Activated CD8-positive, alpha-beta memory T cell treated with anti-CD3 and anti-CD28 coated beads for 24 hours (primary cell): ENCODE measurements around the gene TF.
"Not testable (repeated sequence)": the region's sequence is repeated elsewhere in the genome, so short reads cannot be mapped to it uniquely, and the experiment has no call there.

Experiments used
- DNase-seq: peaks from one replicate; pipeline ENCODE4 v3.0.0-alpha.2; 2020

Gene TF

GRCh38 chr3:133745981-133746711, at the start of gene TF:
TF (plus strand) TSS chr3:133746393; CDS start chr3:133746441, 48 bp downstream.
- no peak for DNase-seq

GRCh38 chr3:133697960-133698359, 48.2 kb upstream of the TF start:
- no peak for DNase-seq

GRCh38 chr3:133699467-133699866, 46.7 kb upstream of the TF start:
- no peak for DNase-seq

GRCh38 chr3:133699903-133700302, 46.3 kb upstream of the TF start:
- no peak for DNase-seq

GRCh38 chr3:133700351-133700750, 45.8 kb upstream of the TF start:
- no peak for DNase-seq

- DNase-seq, result no peak
These were observed 44.5 kb upstream of the TF start for GRCh38 chr3:133701435-133702358.

GRCh38 chr3:133703915-133704314, 42.3 kb upstream of the TF start:
- DNase-seq, result no peak

- DNase-seq, result no peak
These were observed 40.2 kb upstream of the TF start for GRCh38 chr3:133706033-133706432.

- no peak for DNase-seq
These were observed 36.9 kb upstream of the TF start for GRCh38 chr3:133709139-133709750.

GRCh38 chr3:133711013-133711412, 35.2 kb upstream of the TF start:
- no peak for DNase-seq

- DNase-seq, result no peak
These were observed 34.2 kb upstream of the TF start for GRCh38 chr3:133712017-133712416.

GRCh38 chr3:133713347-133713746, 32.8 kb upstream of the TF start:
- no peak for DNase-seq

GRCh38 chr3:133717424-133717823, 28.8 kb upstream of the TF start:
- DNase-seq, result no peak

GRCh38 chr3:133722935-133723334, 23.3 kb upstream of the TF start:
- DNase-seq, result no peak

- DNase-seq, result no peak
These were observed 15.2 kb upstream of the TF start for GRCh38 chr3:133730993-133731392.

- DNase-seq, result not testable (repeated sequence)
These were observed 14.0 kb upstream of the TF start for GRCh38 chr3:133732231-133732630.

- DNase-seq, result no peak
These were observed 13.0 kb upstream of the TF start for GRCh38 chr3:133733226-133733625.

- no peak for DNase-seq
These were observed 11.9 kb upstream of the TF start for GRCh38 chr3:133734305-133734704.

- DNase-seq, result no peak
These were observed 3.7 kb upstream of the TF start for GRCh38 chr3:133742351-133743091.

- no peak for DNase-seq
These were observed 2.0 kb upstream of the TF start for GRCh38 chr3:133744241-133744640.

GRCh38 chr3:133745108-133745507, 1.1 kb upstream of the TF start:
- no peak for DNase-seq

GRCh38 chr3:133746712-133747066, 496 bp downstream of the TF start:
- no peak for DNase-seq

- no peak for DNase-seq
These were observed 1.2 kb downstream of the TF start for GRCh38 chr3:133747373-133747772.
